IPS DF 6.9 (cell line): Measurements from ENCODE around the gene OVOL2.
"Not testable (repeated sequence)": the region's sequence is repeated elsewhere in the genome, so short reads cannot be mapped to it uniquely, and the experiment has no call there.

Experiments
- DNase-seq: peaks from one replicate; pipeline ENCODE4 v3.0.0-alpha.2; 2013; ENCODE audit warnings: low read depth, low spot score
- H3K27ac ChIP-seq: one replicate; pipeline ENCODE4 v1.5.1; 2013; ENCODE audit warnings: low read length, control low read depth
- H3K27me3 ChIP-seq: 2 replicates; pipeline ENCODE4 v1.6.1; 2013; ENCODE audit warnings: mild to moderate bottlenecking, low read length; ENCODE audit not compliant: control insufficient read depth, insufficient read depth
- H3K36me3 ChIP-seq: 2 replicates; pipeline ENCODE4 v1.6.1; 2013; ENCODE audit warnings: low read length; ENCODE audit not compliant: control insufficient read depth, insufficient read depth
- H3K4me1 ChIP-seq: 2 replicates; pipeline ENCODE4 v1.6.1; 2013; ENCODE audit warnings: low read length; ENCODE audit not compliant: control insufficient read depth, insufficient read depth
- H3K4me3 ChIP-seq: 2 replicates; pipeline ENCODE4 v1.5.1; 2013; ENCODE audit warnings: mild to moderate bottlenecking, low read length
- H3K9me3 ChIP-seq: 2 replicates; pipeline ENCODE4 v1.6.1; 2013; ENCODE audit warnings: low read length, inconsistent platforms; ENCODE audit not compliant: control insufficient read depth, insufficient read depth
- WGBS: extraction: QIAGEN DNeasy Blood & Tissue Kit; methylation state at CpG from one replicate; pipeline ENCODE4 v1.1.7; 2013; ENCODE audit warnings: mixed read lengths, missing lambda C conversion rate; ENCODE audit not compliant: insufficient read length, insufficient coverage; 5-methylcytosine and 5-hydroxymethylcytosine counted together

Gene OVOL2

GRCh38 chr20:18057101-18057993, at the start of gene OVOL2:
OVOL2 (minus strand) TSS chr20:18057916; CDS start chr20:18057634, 282 bp downstream.
- Histone ChIP-seq H3K4me3 (peak within 1 kb of the TSS; percentile 51), H3K4me1 (peaks cover 7% of the 10 kb centered on the region), H3K27me3 (peaks cover 8% of the 10 kb centered on the region; the same call in 1 of the 2 replicates), H3K27ac (no peak within 1 kb of the TSS), H3K36me3 (no peaks in the 10 kb centered on the region), H3K9me3 (no peaks in the 10 kb centered on the region)
- WGBS, result no CpG with 5 or more reads among the region's 73 CpGs
- DNase-seq, result peak; percentile 55

GRCh38 chr20:18103497-18103896, 45.8 kb upstream of the OVOL2 start:
- no peaks in the 10 kb centered on the region for H3K9me3 ChIP-seq
- no peak for DNase-seq
- H3K4me3 ChIP-seq, result no peak overlapping the region
- H3K27ac ChIP-seq, result no peak overlapping the region
- no peaks in the 10 kb centered on the region for H3K4me1 ChIP-seq
- no peaks in the 10 kb centered on the region for H3K36me3 ChIP-seq
- WGBS, result no CpG with 5 or more reads among the region's 1 CpG
- no peaks in the 10 kb centered on the region for H3K27me3 ChIP-seq

- no peak for DNase-seq
- H3K36me3 ChIP-seq, result no peaks in the 10 kb centered on the region
- H3K27ac ChIP-seq, result no peak overlapping the region
- no peaks in the 10 kb centered on the region for H3K4me1 ChIP-seq
- H3K9me3 ChIP-seq, result no peaks in the 10 kb centered on the region
- H3K4me3 ChIP-seq, result no peak overlapping the region
- WGBS, result no CpG with 5 or more reads among the region's 7 CpGs
- no peaks in the 10 kb centered on the region for H3K27me3 ChIP-seq
These were observed 43.6 kb upstream of the OVOL2 start for GRCh38 chr20:18101125-18101810.

- not testable (repeated sequence) for H3K27ac ChIP-seq, H3K9me3 ChIP-seq, H3K36me3 ChIP-seq, H3K4me3 ChIP-seq, DNase-seq, H3K4me1 ChIP-seq, H3K27me3 ChIP-seq
- WGBS, result no CpG with 5 or more reads among the region's 11 CpGs
These were observed 42.9 kb upstream of the OVOL2 start for GRCh38 chr20:18100569-18100968.

GRCh38 chr20:18094191-18094590, 36.5 kb upstream of the OVOL2 start:
- Histone ChIP-seq H3K36me3 (no peaks in the 10 kb centered on the region), H3K27ac (no peak overlapping the region), H3K9me3 (no peaks in the 10 kb centered on the region), H3K27me3 (no peaks in the 10 kb centered on the region), H3K4me3 (no peak overlapping the region), H3K4me1 (peaks cover 1% of the 10 kb centered on the region; the same call in 1 of the 2 replicates)
- no CpG with 5 or more reads among the region's 5 CpGs for WGBS
- no peak for DNase-seq

GRCh38 chr20:18093388-18093787, 35.7 kb upstream of the OVOL2 start:
- Histone ChIP-seq H3K36me3 (no peaks in the 10 kb centered on the region), H3K4me1 (peaks cover 1% of the 10 kb centered on the region; the same call in 1 of the 2 replicates), H3K9me3 (no peaks in the 10 kb centered on the region), H3K4me3 (no peak overlapping the region), H3K27ac (no peak overlapping the region), H3K27me3 (no peaks in the 10 kb centered on the region)
- no CpG with 5 or more reads among the region's 10 CpGs for WGBS
- no peak for DNase-seq

GRCh38 chr20:18092890-18093289, 35.2 kb upstream of the OVOL2 start:
- DNase-seq, result no peak
- H3K27ac ChIP-seq, result no peak overlapping the region
- H3K4me3 ChIP-seq, result no peak overlapping the region
- H3K4me1 ChIP-seq, result peaks cover 1% of the 10 kb centered on the region; the same call in 1 of the 2 replicates
- WGBS, result no CpG with 5 or more reads among the region's 8 CpGs
- H3K9me3 ChIP-seq, result no peaks in the 10 kb centered on the region
- H3K27me3 ChIP-seq, result no peaks in the 10 kb centered on the region
- no peaks in the 10 kb centered on the region for H3K36me3 ChIP-seq

- H3K27ac ChIP-seq, result no peak overlapping the region
- H3K27me3 ChIP-seq, result no peaks in the 10 kb centered on the region
- H3K4me3 ChIP-seq, result no peak overlapping the region
- 100% methylated on average over 1 of the region's 7 CpGs for WGBS
- no peaks in the 10 kb centered on the region for H3K9me3 ChIP-seq
- no peaks in the 10 kb centered on the region for H3K36me3 ChIP-seq
- DNase-seq, result no peak
- peaks cover 1% of the 10 kb centered on the region; the same call in 1 of the 2 replicates for H3K4me1 ChIP-seq
These were observed 33.9 kb upstream of the OVOL2 start for GRCh38 chr20:18091623-18092022.

GRCh38 chr20:18090477-18090876, 32.8 kb upstream of the OVOL2 start:
- Histone ChIP-seq H3K9me3 (no peaks in the 10 kb centered on the region), H3K27me3 (no peaks in the 10 kb centered on the region)
- WGBS, result no CpG with 5 or more reads among the region's 10 CpGs

GRCh38 chr20:18090044-18090443, 32.3 kb upstream of the OVOL2 start:
- no peak for DNase-seq
- H3K27me3 ChIP-seq, result no peaks in the 10 kb centered on the region
- no CpG with 5 or more reads among the region's 3 CpGs for WGBS
- H3K27ac ChIP-seq, result no peak overlapping the region
- H3K36me3 ChIP-seq, result no peaks in the 10 kb centered on the region
- no peak overlapping the region for H3K4me3 ChIP-seq
- no peaks in the 10 kb centered on the region for H3K9me3 ChIP-seq
- H3K4me1 ChIP-seq, result peaks cover 1% of the 10 kb centered on the region; the same call in 1 of the 2 replicates

More at GRCh38 chr20:18090477-18090876, 32.8 kb upstream of the OVOL2 start:
- no peak for DNase-seq
- Histone ChIP-seq H3K36me3 (no peaks in the 10 kb centered on the region), H3K27ac (no peak overlapping the region), H3K4me3 (no peak overlapping the region), H3K4me1 (peaks cover 1% of the 10 kb centered on the region; the same call in 1 of the 2 replicates)
